ENCODE results near the gene AKAIN1. TPM values are rescaled to one million over a fixed set of nuclear protein-coding genes. Genes with fewer than 3 reads are reported as not detected.

The AKAIN1 gene
- total and polyA plus RNA-seq, 10 of the 15 experiments (the other 5 are each of a cell fraction or from before 2014, with no cell fraction given), result not detected

- Histone ChIP-seq H3K27me3 (replicated peaks in 1 of 2; ENCODE audit: control insufficient read depth in 2 of 2, insufficient read depth in 2 of 2, low read length in 1 of 2) (no peaks in the 10 kb centered on the region), H3K4me2 (ENCODE audit: control insufficient read depth, insufficient read depth) (no peak overlapping the region), H3K27ac (ENCODE audit: control insufficient read depth, insufficient read depth) (no peak overlapping the region), H3K9ac (ENCODE audit: control insufficient read depth, insufficient read depth, low read length) (no peak overlapping the region), H3K4me1 (ENCODE audit: control insufficient read depth, insufficient read depth, low read length) (no peaks in the 10 kb centered on the region; the same call in 1 of the 2 replicates), H3K36me3 (ENCODE audit: control insufficient read depth in 2 of 2, insufficient read depth in 2 of 2, low read length in 1 of 2) (no peaks in the 10 kb centered on the region; a peak in 1 of 4 replicates), H3K79me2 (ENCODE audit: control insufficient read depth, insufficient read depth, low read length) (no peaks in the 10 kb centered on the region; the same call in 1 of the 2 replicates), H2AFZ (ENCODE audit: control insufficient read depth, low read depth, low read length) (no peak overlapping the region), H3K4me3 (no peak overlapping the region), H3K9me3 (replicated peaks; ENCODE audit: control insufficient read depth, insufficient read depth, low read length) (no peaks in the 10 kb centered on the region), H4K20me1 (ENCODE audit: control insufficient read depth, insufficient read depth) (no peaks in the 10 kb centered on the region)
- no peak for FAIRE-seq
- intact Hi-C loops (cut with micrococcal nuclease; ENCODE audit: unreplicated experiment), result no loop called here
- POLR2A ChIA-PET, result no interaction called here
- SMC1A ChIA-PET (ENCODE audit: uncharacterized antibody, unreplicated experiment), result interaction anchor here (0.6 kb wide), 1 partner anchor 174 kb away, joined by 3 read pairs; no protein-coding TSS in a partner anchor
- in situ Hi-C loops (cut with MboI), result no loop called here
- RAD21 ChIA-PET (ENCODE audit: unreplicated experiment), result interaction anchor here (1.8 kb wide), 1 partner anchor 7 kb away, joined by 5 read pairs; no protein-coding TSS in a partner anchor
- no peak for DNase-seq (ENCODE audit: low read depth, low spot score)
- no TSS peak for BruUV-seq (replicated peaks)
- CTCF ChIA-PET, result no interaction called here
- ATAC-seq, result no peak
- TF ChIP-seq JUNB (IDR thresholded peaks at IDR 0.05) (no peak), IRF3 (IDR thresholded peaks at IDR 0.05) (no peak), KDM1A (IDR thresholded peaks at IDR 0.05; ENCODE audit: borderline replicate concordance) (no peak), TBL1XR1 (IDR thresholded peaks at IDR 0.05; ENCODE audit: low read depth, low read length) (no peak), CHD2 (IDR thresholded peaks at IDR 0.05; ENCODE audit: borderline replicate concordance, low read depth, low read length) (no peak), ESRRA (IDR thresholded peaks at IDR 0.05; ENCODE audit: low read length) (no peak), FOXK2 (IDR thresholded peaks at IDR 0.05) (no peak), IKZF2 (IDR thresholded peaks at IDR 0.05) (no peak), NBN (IDR thresholded peaks at IDR 0.05) (no peak), WRNIP1 (IDR thresholded peaks at IDR 0.05; ENCODE audit: borderline replicate concordance, low read depth, low read length) (no peak), SREBF1 (IDR thresholded peaks at IDR 0.05; ENCODE audit: low read length) (no peak), EZH2 (IDR thresholded peaks at IDR 0.05; ENCODE audit: borderline replicate concordance, control insufficient read depth, low read depth, low read length) (no peak), NR2C1 (IDR thresholded peaks at IDR 0.05) (no peak), HDAC6 (IDR thresholded peaks at IDR 0.05; ENCODE audit: unreplicated experiment) (no peak), ZBTB4 (CRISPR knock-in tag; IDR thresholded peaks at IDR 0.05) (no peak), NFXL1 (IDR thresholded peaks at IDR 0.05; ENCODE audit: borderline replicate concordance) (no peak), SRF (IDR thresholded peaks at IDR 0.05; ENCODE audit: low read depth in 2 of 2, low read length in 2 of 2) (no peak), E2F8 (IDR thresholded peaks at IDR 0.05; ENCODE audit: low read depth, partially characterized antibody) (no peak)
Measured at GRCh38 chr18:5244941-5245340, 47.9 kb upstream of the AKAIN1 start.

All from GM12878 (cell line).